K562 (cell line): ENCODE measurements around the gene SMARCD2. TPM values are rescaled to one million over a fixed set of nuclear protein-coding genes. Genes with fewer than 3 reads are reported as not detected.

ENCODE experiments used
- ATAC-seq: fragments of 200-7000 bp; cut with Tn5 transposase; 3 replicates; pipeline ENCODE4 v1.9.1; 2020; ENCODE audit warnings: moderate library complexity
- BruUV-seq: library from RNA; stranded (reverse); fragments of 400-500 nt; replicated peaks from 2 replicates; lab custom pipeline; 2021; lab: Mats Ljungman, UMichigan
- CTCF ChIA-PET: fragments of 300-600 bp; formaldehyde crosslinking; extraction: SDS; loops from one replicate; lab custom pipeline; 2021; ENCODE audit warnings: low intra/inter-chr PET ratio; lab: Yijun Ruan, JAX
- POLR2A ChIA-PET: fragments of 300-600, 350-650 bp; sonication (Branson Sonifier 250); formaldehyde crosslinking; extraction: SDS; loops from one replicate; lab custom pipeline; 2021; ENCODE audit warnings: antibody characterized with exemption, inconsistent platforms; lab: Yijun Ruan, JAX
- DNase-seq, 4 experiments: peaks; one replicate each; pipeline versions ENCODE4 v3.0.0 to v3.0.0-alpha.2; 2011 to 2018; ENCODE audit warnings: low spot score in 3 of 4, mixed read lengths in 3 of 4; ENCODE audit errors: extremely low read depth in 1 of 4
- FAIRE-seq: peaks from 2 replicates; lab custom pipeline; 2011; peaks lifted over from hg19 to GRCh38; lab: Jason Lieb, UNC
- H2AFZ ChIP-seq: 2 replicates; pipeline ENCODE4 v1.6.0; 2011; ENCODE audit warnings: low read depth, low read length, control low read depth, inconsistent platforms
- H3K27ac ChIP-seq: fragments of 200-600 bp; 3 replicates; pipeline ENCODE4 v1.8.0; 2011; ENCODE audit warnings: low read depth, mild to moderate bottlenecking, control low read depth, inconsistent platforms, low read length, moderate library complexity, mixed read lengths; ENCODE audit errors: extremely low read depth
- H3K27me3 ChIP-seq, 2 experiments: fragments of 300-600 bp in 1 of 2; 2 replicates in 1 of 2; 3 replicates in 1 of 2; pipeline versions ENCODE4 v1.6.0 to v1.8.0; 2011; ENCODE audit warnings: inconsistent platforms in 2 of 2, low read length in 2 of 2, mild to moderate bottlenecking in 1 of 2, mixed read lengths in 1 of 2, moderate library complexity in 1 of 2; ENCODE audit not compliant: control insufficient read depth in 2 of 2, insufficient read depth in 2 of 2
- H3K36me3 ChIP-seq: fragments of 300-600 bp; 3 replicates; pipeline ENCODE4 v1.8.0; 2011; ENCODE audit warnings: mild to moderate bottlenecking, low read length, inconsistent platforms; ENCODE audit not compliant: control insufficient read depth, insufficient read depth
- H3K4me1 ChIP-seq, 2 experiments: fragments of 200-600 bp in 1 of 2; replicated peaks in 1 of 2; 2 replicates in 1 of 2; 3 replicates in 1 of 2; pipeline versions ENCODE4 v1.5.1 to v1.8.0; 2011; ENCODE audit warnings: inconsistent platforms in 2 of 2, low read length in 2 of 2, mild to moderate bottlenecking in 1 of 2, mixed read lengths in 1 of 2, moderate library complexity in 1 of 2; ENCODE audit not compliant: control insufficient read depth in 2 of 2, insufficient read depth in 2 of 2
- H3K4me2 ChIP-seq: 2 replicates; pipeline ENCODE4 v1.6.1; 2011; ENCODE audit warnings: low read length, control low read depth, inconsistent platforms, mixed read lengths; ENCODE audit not compliant: insufficient read depth
- H3K4me3 ChIP-seq: fragments of 200-600 bp; sonication (generic), shearing (Covaris generic); 2 replicates; pipeline ENCODE4 v1.5.1; 2016; ENCODE audit warnings: control low read depth, inconsistent platforms
- H3K79me2 ChIP-seq: fragments of 200-600 bp; 3 replicates; pipeline ENCODE4 v1.8.0; 2011; ENCODE audit warnings: low read length, inconsistent platforms; ENCODE audit not compliant: control insufficient read depth, insufficient read depth
- H3K9ac ChIP-seq, 2 experiments: 2 replicates each; pipeline versions ENCODE4 v1.6.0 to v1.6.1; 2011; ENCODE audit warnings: low read depth in 2 of 2, low read length in 2 of 2, control low read depth in 1 of 2, inconsistent platforms in 1 of 2, mild to moderate bottlenecking in 1 of 2, mixed read lengths in 1 of 2; ENCODE audit not compliant: insufficient read depth in 1 of 2
- H3K9me1 ChIP-seq: one replicate; pipeline ENCODE4 v1.6.0; 2011; ENCODE audit warnings: inconsistent platforms, mild to moderate bottlenecking, low read length, moderate library complexity; ENCODE audit not compliant: control insufficient read depth, insufficient read depth
- H3K9me3 ChIP-seq: replicated peaks from 2 replicates; pipeline ENCODE4 v1.5.1; 2011; ENCODE audit warnings: low read depth, low read length, inconsistent platforms; ENCODE audit not compliant: control insufficient read depth, insufficient read depth
- H4K20me1 ChIP-seq: replicated peaks from 2 replicates; pipeline ENCODE4 v1.6.1; 2011; ENCODE audit warnings: low read length, inconsistent platforms, mixed read lengths; ENCODE audit not compliant: control insufficient read depth, insufficient read depth
- CBFB ChIP-seq: sonication (generic); formaldehyde crosslinking; IDR thresholded peaks from 2 replicates; pipeline ENCODE4 v1.4.0; 2020; ENCODE audit warnings: mild to moderate bottlenecking, missing genetic modification reagents
- CHD1 ChIP-seq: fragments of 200-600 bp; sonication (generic); IDR thresholded peaks from one replicate; pipeline ENCODE4 v1.6.1; 2012; ENCODE audit warnings: mild to moderate bottlenecking, moderate library complexity, low read length, inconsistent platforms
- DPF2 ChIP-seq: fragments of 450-650 bp; IDR thresholded peaks from 2 replicates; pipeline ENCODE4 v1.6.1; 2016
- FIP1L1 ChIP-seq: fragments of 200-400 bp; formaldehyde crosslinking; IDR thresholded peaks from 2 replicates; pipeline ENCODE4 v1.6.1; 2018; ENCODE audit warnings: mild to moderate bottlenecking, low read depth, low read length; ENCODE audit not compliant: poor library complexity, severe bottlenecking
- KLF1 ChIP-seq: fragments of 450-650 bp; IDR thresholded peaks from 2 replicates; pipeline ENCODE4 v1.6.1; 2016; ENCODE audit warnings: missing genetic modification characterization, missing compliant biosample characterization
- MECOM ChIP-seq: fragments of 250-450 bp; sonication (Bioruptor Pico); IDR thresholded peaks from 2 replicates; pipeline ENCODE4 v1.8.0; 2022; ENCODE audit warnings: inconsistent platforms
- NFE2 ChIP-seq: IDR thresholded peaks from 2 replicates; pipeline ENCODE4 v1.6.1; 2014; ENCODE audit warnings: antibody characterized with exemption, low read depth
- PKNOX1 ChIP-seq: fragments of 450-650 bp; IDR thresholded peaks from 2 replicates; pipeline ENCODE4 v1.6.1; 2016
- POLR2AphosphoS5 ChIP-seq: IDR thresholded peaks from 2 replicates; pipeline ENCODE4 v1.6.1; 2011; ENCODE audit warnings: mild to moderate bottlenecking, low read depth, low read length, moderate library complexity; ENCODE audit not compliant: control insufficient read depth, insufficient read depth
- PTTG1 ChIP-seq: fragments of 450-650 bp; IDR thresholded peaks from 2 replicates; pipeline ENCODE4 v1.6.1; 2016; ENCODE audit warnings: low read depth, mild to moderate bottlenecking, missing genetic modification characterization, missing compliant biosample characterization
- RHOXF2B ChIP-seq: fragments of 250-450 bp; sonication (Bioruptor Pico); conservative IDR thresholded peaks from 2 replicates; pipeline ENCODE4 v1.5.1; 2021
- SMARCE1 ChIP-seq: fragments of 450-650 bp; IDR thresholded peaks from 2 replicates; pipeline ENCODE4 v1.7.1; 2016; ENCODE audit warnings: mild to moderate bottlenecking
- SP2 ChIP-seq: IDR thresholded peaks from 2 replicates; pipeline ENCODE4 v1.6.1; 2011; ENCODE audit warnings: mild to moderate bottlenecking, low read depth, low read length, moderate library complexity; ENCODE audit not compliant: poor library complexity, severe bottlenecking; ENCODE audit errors: extremely low read depth
- SUPT5H ChIP-seq: fragments of 450-650 bp; IDR thresholded peaks from 2 replicates; pipeline ENCODE4 v1.6.1; 2016
- TAL1 ChIP-seq: fragments of 450-650 bp; IDR thresholded peaks from 2 replicates; pipeline ENCODE4 v1.6.1; 2016; ENCODE audit warnings: mild to moderate bottlenecking
- TRIM28 ChIP-seq: fragments of 450-650 bp; IDR thresholded peaks from 2 replicates; pipeline ENCODE4 v1.6.1; 2017
- VEZF1 ChIP-seq: fragments of 200-800 bp; sonication (Bioruptor generic); IDR thresholded peaks from 2 replicates; pipeline ENCODE4 v1.6.1; 2017; ENCODE audit warnings: missing genetic modification characterization, missing compliant biosample characterization
- ZNF143 ChIP-seq: sonication (generic); formaldehyde crosslinking; IDR thresholded peaks from 2 replicates; pipeline ENCODE4 v1.9.0; 2022; ENCODE audit warnings: mild to moderate bottlenecking, missing genetic modification reagents
- ZNF740 ChIP-seq, 3 experiments: fragments of 200-800 bp in 1 of 3; sonication (Bioruptor generic) in 1 of 3; sonication (generic) in 1 of 3; formaldehyde crosslinking in 1 of 3; IDR thresholded peaks; 2 replicates each; pipeline versions ENCODE4 v1.6.1 to v1.8.0; 2016 to 2022; ENCODE audit warnings: mild to moderate bottlenecking in 2 of 3, missing compliant biosample characterization in 2 of 3, missing genetic modification characterization in 2 of 3, missing genetic modification reagents in 1 of 3
- WGBS: fragments of 100-300 bp; shearing (Covaris generic); methylation state at CpG from one replicate; pipeline ENCODE4 v1.1.6; 2016; ENCODE audit warnings: low coverage, mixed read lengths; ENCODE audit not compliant: insufficient coverage; ENCODE audit errors: missing lambda C conversion rate; 5-methylcytosine and 5-hydroxymethylcytosine counted together
- in situ Hi-C: fragments of 300-500 bp; cut with MboI; formaldehyde crosslinking; loops from 4 replicates; pipeline ENCODE4 v1.15.0; 2018; ENCODE audit warnings: inconsistent platforms, mixed read lengths
- intact Hi-C: fragments of 100-400 bp; cut with micrococcal nuclease; formaldehyde crosslinking; loops from 2 replicates; pipeline ENCODE4 v1.14.2; 2022
- polyA plus RNA-seq, 8 experiments: library from polyadenylated mRNA; depleted of rRNA in 4 of 8; stranded (reverse) in 5 of 8; unstranded in 3 of 8; fragments of >200 nt; fragmentation: Nextera tagmentation in 2 of 8; fragmentation: Illumina TruSeq in 1 of 8; extraction: Ambion mirVana in 2 of 8; extraction: Trizol in 1 of 8; gene quantifications; 2 replicates each; pipeline versions ENCODE4 v1.2.1 to v1.2.3, GENCODE V29; 2011 to 2014; ENCODE audit warnings: inconsistent platforms in 1 of 8, missing spikeins in 1 of 8
- total RNA-seq, 7 experiments: library from RNA; depleted of rRNA in 6 of 7; stranded (reverse); fragments of >200 nt in 6 of 7; fragmentation: Illumina TruSeq in 2 of 7; extraction: Trizol in 2 of 7; gene quantifications; 2 replicates each; pipeline versions ENCODE4 v1.2.1 to v1.2.3, GENCODE V29; 2011 to 2021; ENCODE audit warnings: low replicate concordance in 1 of 7

SMARCD2 gene
- total and polyA plus RNA-seq, 9 of the 15 experiments (the other 6 are each of a cell fraction or from before 2014, with no cell fraction given), result 1.7 to 114 (median 90.3) TPM

- peak overlapping the region; percentile 93 for H3K27ac ChIP-seq
- peak overlapping the region; percentile 35 for H2AFZ ChIP-seq
- no TSS peak for BruUV-seq
- in situ Hi-C loops (loop anchor here (25.0 kb wide), 1 partner anchor 407 kb away; the partner anchor contains the start of gene CYB561), intact Hi-C loops (loop anchor here (1.0 to 10.0 kb wide), 4 partner anchors 17 to 409 kb away; partner anchors contain the start of genes CCDC47, FTSJ3, MAP3K3 and PSMC5)
- POLR2A ChIA-PET, result interaction anchor here (0.9 to 5.8 kb wide), 4 partner anchors 10 to 70 kb away, joined by 5 to 66 read pairs (median 6); partner anchors contain the start of genes CCDC47, DDX42, FTSJ3 and PSMC5
- FAIRE-seq (peak; percentile 90), ATAC-seq (0 out of 3 replicates have a peak, but pooled peaks have one; percentile 6), DNase-seq (peak in 3 of 4 experiments; percentile 37 to 86 (median 67))
- CTCF ChIA-PET, result interaction anchor here (0.6 kb wide), 1 partner anchor 22 kb away, joined by 3 read pairs; no protein-coding TSS in a partner anchor
- H3K4me1 ChIP-seq, result peaks cover 27 to 48% of the 10 kb centered on the region in 2 experiments
- H3K79me2 ChIP-seq, result peaks cover 39% of the 10 kb centered on the region
- H3K27me3 ChIP-seq, result no peaks in the 10 kb centered on the region
- H3K9me3 ChIP-seq, result 0 out of 2 replicates have a peak, but pooled peaks cover 2% of the 10 kb centered on the region
- H4K20me1 ChIP-seq, result no peaks in the 10 kb centered on the region
- H3K4me3 ChIP-seq, result peak overlapping the region; percentile 95
- peak overlapping the region; percentile 71 for H3K4me2 ChIP-seq
- WGBS, result 19% methylated on average over 9 of the region's 9 CpGs
- peak overlapping the region; percentile 75 to 89 for H3K9ac ChIP-seq
- H3K9me1 ChIP-seq, result no peaks in the 10 kb centered on the region
- peaks cover 9% of the 10 kb centered on the region; the same call in 1 of the 3 replicates for H3K36me3 ChIP-seq
- TF ChIP-seq NFE2 (peak; percentile 70), CHD1 (no peak), CBFB (no peak), TAL1 (no peak), DPF2 (peak; percentile 60), SP2 (no peak), RHOXF2B (CRISPR knock-in tag) (no peak), PTTG1 (tag) (no peak), FIP1L1 (no peak), KLF1 (tag) (no peak), MECOM (CRISPR knock-in tag) (no peak), ZNF740 (CRISPR knock-in tag; IDR thresholded peaks at IDR 0.05) (no peak), ZNF740 (tag; IDR thresholded peaks at IDR 0.05) (no peak), PKNOX1 (peak; percentile 87), POLR2AphosphoS5 (peak; percentile 27; the same call in 1 of the 2 replicates), SUPT5H (no peak), VEZF1 (CRISPR knock-in tag) (0 out of 2 replicates have a peak, but pooled peaks have one; percentile 15), ZNF143 (CRISPR knock-in tag) (no peak), TRIM28 (no peak), SMARCE1 (no peak)
These were observed 1.6 kb upstream of the SMARCD2 start for GRCh38 chr17:63843910-63844677.
